Measurements from ENCODE around the gene NAP1L5. TPM values are rescaled to one million over a fixed set of nuclear protein-coding genes. Genes with fewer than 3 reads are reported as not detected.

NAP1L5 gene
- total RNA-seq, 1 experiment from 2014 or later = 1.8 TPM

GRCh38 chr4:88736264-88736663 is 38.6 kb upstream of the NAP1L5 start (continued):
- TF ChIP-seq YY1 (IDR thresholded peaks at IDR 0.05; ENCODE audit: extremely low read depth, insufficient replicate concordance, low read depth, low read length) = no peak
- TF ChIP-seq CTCF (IDR thresholded peaks at IDR 0.05 in 2 of 3, conservative IDR thresholded peaks at IDR 0.05 in 1 of 3; ENCODE audit: borderline replicate concordance in 1 of 3, insufficient read depth in 1 of 3, low read depth in 2 of 3, low read length in 2 of 3) = no peak
- TF ChIP-seq TCF7L2 (IDR thresholded peaks at IDR 0.05; ENCODE audit: borderline replicate concordance, extremely low read depth, insufficient read depth, insufficient read length) = no peak
- no peak for TF ChIP-seq CBX3 (IDR thresholded peaks at IDR 0.05; ENCODE audit: low read depth)
- TF ChIP-seq FOSL1 (IDR thresholded peaks at IDR 0.05; ENCODE audit: low read depth) = no peak
- TF ChIP-seq SIN3A (IDR thresholded peaks at IDR 0.05; ENCODE audit: low read depth) = no peak

- ChIA-PET CTCF (no interaction called here), RAD21 (ENCODE audit: low non-redundant PET in 1 of 2, low total read pairs in 2 of 2, uncharacterized antibody in 2 of 2, unreplicated experiment in 2 of 2) (no interaction called here), POLR2A (no interaction called here)
- Histone ChIP-seq H4K20me1 (ENCODE audit: insufficient read depth) (no peaks in the 10 kb centered on the region), H3K27me3 (ENCODE audit: insufficient read depth, low read length) (no peaks in the 10 kb centered on the region), H3K27ac (ENCODE audit: low read depth, low read length) (no peak overlapping the region), H3K4me2 (ENCODE audit: low read length) (no peak overlapping the region), H3K36me3 (ENCODE audit: control insufficient read depth in 1 of 2, insufficient read depth in 2 of 2, low read length in 2 of 2) (peaks cover 0 to 5% of the 10 kb centered on the region in 2 experiments; a peak in 2 of 4 replicates), H3K9ac (ENCODE audit: low read length) (no peak overlapping the region), H3K4me3 (replicated peaks in 1 of 2; ENCODE audit: low read depth in 1 of 2, low read length in 2 of 2) (no peak overlapping the region), H2AFZ (ENCODE audit: low read depth, low read length, poor library complexity, severe bottlenecking) (no peak overlapping the region), H3K4me1 (ENCODE audit: control insufficient read depth in 1 of 2, insufficient read depth in 2 of 2, low read length in 2 of 2) (no peaks in the 10 kb centered on the region), H3K9me2 (ENCODE audit: insufficient read depth) (no peaks in the 10 kb centered on the region), H3K9me3 (ENCODE audit: control insufficient read depth in 1 of 2, insufficient read depth in 1 of 2, low read depth in 1 of 2, low read length in 2 of 2) (no peaks in the 10 kb centered on the region), H3K79me2 (ENCODE audit: insufficient read depth, low read length) (no peaks in the 10 kb centered on the region)
- ATAC-seq = no peak
- BruUV-seq (replicated peaks) = no TSS peak
- DNase-seq (ENCODE audit: low read depth, low spot score) = no peak
- intact Hi-C loops (cut with micrococcal nuclease) = no loop called here
- TF ChIP-seq RAD21 (IDR thresholded peaks at IDR 0.05; ENCODE audit: low read depth) (no peak), CTCF (IDR thresholded peaks at IDR 0.05 in 2 of 3, conservative IDR thresholded peaks at IDR 0.05 in 1 of 3; ENCODE audit: borderline replicate concordance in 1 of 3, insufficient read depth in 1 of 3, low read depth in 2 of 3, low read length in 2 of 3) (no peak), CBX3 (IDR thresholded peaks at IDR 0.05; ENCODE audit: low read depth) (no peak), POLR2AphosphoS5 (IDR thresholded peaks at IDR 0.05; ENCODE audit: low read depth, low read length) (no peak), ATF3 (IDR thresholded peaks at IDR 0.05) (no peak), JUND (IDR thresholded peaks at IDR 0.05) (no peak), FOSL1 (IDR thresholded peaks at IDR 0.05; ENCODE audit: low read depth) (no peak), CEBPB (IDR thresholded peaks at IDR 0.05; ENCODE audit: low read depth) (no peak), EZH2 (IDR thresholded peaks at IDR 0.05) (no peak), EZH2phosphoT487 (IDR thresholded peaks at IDR 0.05; ENCODE audit: borderline replicate concordance) (no peak), SIN3A (IDR thresholded peaks at IDR 0.05; ENCODE audit: low read depth) (no peak), ZBTB33 (IDR thresholded peaks at IDR 0.05; ENCODE audit: extremely low read depth, insufficient replicate concordance, low read length) (no peak), SRF (IDR thresholded peaks at IDR 0.05; ENCODE audit: low read depth) (no peak), MAX (IDR thresholded peaks at IDR 0.05) (no peak), SP1 (IDR thresholded peaks at IDR 0.05; ENCODE audit: low read depth) (no peak), ZNF274 (IDR thresholded peaks at IDR 0.05; ENCODE audit: low read depth, low read length) (no peak), POLR2A (IDR thresholded peaks at IDR 0.05; ENCODE audit: borderline replicate concordance, extremely low read depth, insufficient read depth, insufficient read length) (no peak)
Measured at GRCh38 chr4:88735564-88735963, 37.9 kb upstream of the NAP1L5 start.

All from HCT116 (cell line).